Left kidney (tissue), 2 donors: ENCODE results near the gene ASB7. TPM values are rescaled to one million over a fixed set of nuclear protein-coding genes. Genes with fewer than 3 reads are reported as not detected.

Experiments
- DNase-seq: peaks from one replicate; pipeline ENCODE4 v3.0.0-alpha.2; 2013
- polyA plus RNA-seq: library from polyadenylated mRNA; unstranded; fragments of 120-200 nt; gene quantifications from one replicate; pipeline ENCODE4 v1.2.1, GENCODE V29; 2013; ENCODE audit not compliant: insufficient read length

The ASB7 gene
- polyA plus RNA-seq, 1 donor, result 16.9 TPM

DNA sequence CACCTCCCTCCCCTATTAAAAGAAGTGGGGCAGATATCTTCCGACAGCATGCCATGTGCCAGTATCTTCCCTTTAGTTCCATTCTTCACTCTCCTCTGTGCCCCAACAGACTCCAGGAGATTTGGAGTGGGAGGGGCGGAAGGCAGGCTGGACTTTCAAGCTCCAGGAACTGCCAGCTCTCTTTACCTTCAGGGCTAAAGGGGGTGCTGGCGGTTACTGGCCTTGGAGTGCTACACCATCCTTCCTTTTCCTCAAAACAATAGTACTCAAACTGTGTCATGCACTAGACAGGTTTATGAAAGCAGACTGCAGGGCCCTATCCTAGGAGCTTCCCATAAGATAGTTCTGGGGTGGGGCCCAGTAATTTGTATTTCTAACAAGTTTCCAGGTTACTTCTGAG lies 6.4 kb upstream of the ASB7 start:
- no peak for DNase-seq

DNA sequence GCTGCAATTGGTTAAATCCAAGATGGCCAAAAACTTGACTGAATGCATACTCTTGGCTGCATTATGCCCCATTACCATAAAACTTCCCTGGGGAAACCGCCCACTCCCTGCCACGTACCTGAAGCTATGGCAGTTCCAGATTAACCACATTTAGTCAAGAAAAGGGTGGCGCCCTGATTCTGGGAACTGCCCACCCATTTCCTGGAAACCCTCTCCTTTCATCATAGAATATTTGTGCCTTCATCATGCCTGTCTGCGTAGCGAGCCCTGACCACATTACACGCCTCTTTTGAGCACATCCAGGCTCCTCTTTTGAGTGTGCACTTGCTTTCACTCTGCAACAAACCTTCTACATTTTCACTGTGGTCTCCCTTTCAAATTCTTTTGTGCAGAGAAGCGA lies 5.6 kb upstream of the ASB7 start:
- no peak for DNase-seq

DNA sequence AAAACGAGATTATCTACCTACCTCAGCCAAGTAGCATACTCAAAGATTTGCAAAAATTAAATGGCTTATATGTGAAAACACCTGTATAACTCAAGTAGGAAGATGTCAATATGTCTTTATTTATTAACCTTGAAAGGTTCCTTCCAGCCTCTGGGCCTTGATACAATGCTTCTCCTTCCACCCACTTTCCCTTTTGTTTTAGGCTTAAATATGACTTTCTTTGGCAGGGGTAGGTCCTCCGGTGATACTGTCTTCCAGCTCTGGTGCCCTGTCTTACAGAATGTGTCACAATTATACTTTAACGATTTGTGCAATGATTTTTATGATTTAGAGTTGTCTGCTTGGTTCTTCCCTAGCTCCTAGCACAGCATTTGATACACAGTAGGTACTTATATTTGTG lies 4.5 kb upstream of the ASB7 start:
- no peak for DNase-seq

DNA sequence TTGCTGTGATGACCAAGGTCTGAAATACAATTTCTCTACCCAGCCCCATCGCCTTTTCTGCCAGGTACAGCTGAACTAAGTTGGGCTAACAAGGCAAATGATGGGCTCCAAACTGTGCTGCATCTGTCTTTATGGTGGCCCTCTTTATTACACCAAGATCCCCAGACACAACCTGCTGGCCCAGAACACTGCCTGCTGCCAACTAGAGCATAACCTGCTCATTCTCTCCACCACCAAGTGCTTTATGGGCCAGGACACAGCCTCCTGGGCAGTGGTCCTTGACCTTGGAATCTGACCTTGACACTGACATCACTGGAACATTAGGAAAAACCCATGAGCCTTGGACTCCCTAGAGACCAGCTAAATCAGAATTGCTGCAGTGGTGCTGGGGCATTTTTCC lies 3.7 kb upstream of the ASB7 start:
- no peak for DNase-seq

DNA sequence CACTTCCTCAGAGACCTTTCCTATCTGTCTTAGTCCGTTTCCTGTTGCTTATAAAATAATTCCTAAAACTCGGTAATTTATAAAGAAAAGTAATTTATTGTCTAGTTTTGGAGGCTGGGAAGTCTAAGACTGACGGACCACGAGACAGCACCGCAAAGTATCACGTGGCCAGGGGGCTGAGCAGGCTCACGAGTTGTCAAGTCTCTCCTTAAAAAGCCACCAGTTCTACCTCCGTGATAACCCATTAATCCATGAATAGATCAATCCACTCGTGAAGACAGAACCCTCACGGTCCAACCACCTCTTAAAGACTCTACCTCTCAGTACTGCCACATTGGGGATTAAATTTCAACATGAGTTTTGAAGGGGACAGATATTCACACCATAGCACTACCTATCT lies 1.2 kb upstream of the ASB7 start:
- DNase-seq, result no peak

DNA sequence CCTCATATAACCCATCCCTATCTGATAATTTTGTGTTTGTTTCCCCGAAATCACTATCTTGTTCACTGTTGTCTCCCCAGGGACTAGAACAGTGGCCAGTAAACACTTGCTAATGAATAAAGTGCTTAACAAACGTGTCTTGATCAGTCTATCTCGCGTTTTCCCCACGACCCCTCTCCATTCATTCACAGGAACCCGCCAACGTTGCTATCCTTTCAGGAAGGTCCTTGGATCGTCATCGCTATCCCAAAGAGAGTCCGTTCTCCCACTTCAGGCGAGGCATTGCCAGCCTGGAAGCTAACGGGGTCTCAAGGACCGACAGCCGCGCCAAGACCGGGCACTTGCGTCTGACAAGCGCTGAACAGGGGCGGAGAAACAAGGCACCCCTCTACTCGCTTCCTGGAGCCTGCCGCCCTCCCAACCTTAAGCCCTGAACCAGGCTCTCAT lies 749 bp upstream of the ASB7 start:
- DNase-seq, result no peak

DNA sequence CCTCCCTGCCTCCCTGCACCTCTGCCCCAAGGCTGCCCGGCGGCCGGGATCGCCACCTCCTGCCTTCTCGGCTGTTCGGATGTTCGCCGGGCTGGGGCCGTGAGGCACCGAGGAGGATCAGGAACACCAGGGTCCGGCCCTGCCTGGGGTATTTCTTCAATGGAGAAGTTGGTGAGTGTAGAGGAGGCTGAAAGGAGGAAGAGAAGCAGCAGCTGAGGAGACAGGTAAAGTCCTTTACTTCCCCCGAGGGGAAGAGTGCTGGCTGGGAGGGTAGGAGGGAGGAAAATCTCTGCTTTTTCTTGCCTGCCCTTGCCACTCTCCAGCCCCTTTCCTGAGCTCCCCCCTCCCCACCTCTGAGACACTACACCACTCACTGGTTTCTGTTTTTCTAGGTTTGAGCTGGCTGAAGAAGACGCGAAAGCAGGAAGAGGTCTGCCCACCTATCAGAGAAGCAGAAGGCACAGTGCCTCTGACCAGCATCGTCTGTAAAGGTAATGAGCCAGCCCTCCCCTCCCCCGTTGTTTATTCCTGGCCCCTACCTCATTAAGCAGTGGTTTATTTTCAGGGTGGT lies 519 bp downstream of the ASB7 start:
- no peak for DNase-seq

DNA sequence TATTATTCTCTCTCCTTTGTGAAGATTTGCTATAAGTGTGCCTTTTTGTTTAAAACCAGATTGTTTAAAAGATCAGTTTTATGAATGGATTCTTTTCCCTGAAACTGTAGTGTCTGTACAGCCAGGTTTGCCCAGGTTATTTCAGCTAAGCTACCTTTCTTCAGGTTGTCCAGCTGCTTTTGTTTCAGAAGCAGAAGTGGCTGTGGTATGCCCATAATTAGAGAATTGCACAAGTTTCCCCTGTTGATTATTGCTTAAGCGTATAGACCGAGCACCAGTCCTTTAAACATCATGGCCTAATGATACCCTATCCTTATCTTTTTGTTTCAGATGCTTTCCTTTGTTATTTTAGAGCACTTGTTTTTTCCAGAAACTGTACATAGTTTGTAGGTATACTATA lies 10.2 kb downstream of the ASB7 start:
- no peak for DNase-seq

DNA sequence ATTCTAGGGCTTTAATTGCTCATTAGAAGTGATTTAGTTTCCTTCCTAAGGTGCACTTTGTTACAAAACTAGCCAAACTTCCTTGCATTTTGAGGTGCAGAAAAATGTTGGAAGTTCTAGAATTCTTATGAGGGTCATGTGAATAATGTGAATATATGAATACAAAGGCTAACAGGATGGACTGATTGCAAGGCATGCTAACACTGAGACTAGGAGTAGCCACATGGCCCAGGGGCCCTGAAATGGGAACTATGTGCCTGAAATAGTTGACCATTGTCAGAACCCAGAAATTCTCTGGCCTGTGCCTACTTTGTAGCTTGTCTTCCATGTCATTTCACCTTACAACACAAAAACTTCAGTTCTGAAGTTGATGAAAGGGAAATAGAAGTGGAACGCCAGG lies 10.8 kb downstream of the ASB7 start:
- DNase-seq, result no peak

DNA sequence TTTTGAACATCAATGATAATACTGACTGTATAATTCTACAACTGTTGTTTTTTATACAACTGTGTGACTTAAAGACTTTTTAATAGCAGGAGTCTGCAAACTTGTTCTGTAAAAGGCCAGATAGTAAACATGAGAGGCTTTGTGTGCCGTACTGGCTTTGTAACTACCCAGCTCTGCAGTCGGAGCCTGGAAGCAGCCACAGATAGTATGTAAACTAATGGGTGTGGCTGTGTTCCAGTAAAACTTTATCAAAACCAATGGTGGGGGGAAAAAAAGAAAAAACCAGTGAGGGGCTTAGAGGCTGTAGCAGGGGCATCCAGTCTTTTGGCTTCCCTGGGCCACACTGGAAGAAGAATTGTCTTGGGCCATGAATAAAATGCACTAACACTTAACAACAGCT lies 11.9 kb downstream of the ASB7 start:
- DNase-seq, result no peak

DNA sequence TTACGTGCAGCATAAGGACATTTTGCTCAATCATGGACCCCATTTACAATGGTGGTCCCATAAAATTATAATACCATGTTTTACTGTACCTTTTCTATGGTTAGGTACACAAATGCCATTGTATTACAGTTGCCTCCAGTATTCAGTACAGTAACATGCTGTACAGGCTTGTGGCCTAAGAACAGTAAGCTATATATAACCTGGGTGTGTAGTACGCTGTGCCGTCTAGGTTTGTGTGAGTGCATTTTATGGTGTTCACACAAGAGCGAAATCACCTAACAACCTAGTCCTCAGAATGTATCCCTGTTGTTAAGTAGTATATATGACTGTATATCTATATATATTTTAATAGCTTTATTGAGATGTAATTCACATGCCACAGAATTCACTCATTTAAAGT lies 12.5 kb downstream of the ASB7 start:
- no peak for DNase-seq

DNA sequence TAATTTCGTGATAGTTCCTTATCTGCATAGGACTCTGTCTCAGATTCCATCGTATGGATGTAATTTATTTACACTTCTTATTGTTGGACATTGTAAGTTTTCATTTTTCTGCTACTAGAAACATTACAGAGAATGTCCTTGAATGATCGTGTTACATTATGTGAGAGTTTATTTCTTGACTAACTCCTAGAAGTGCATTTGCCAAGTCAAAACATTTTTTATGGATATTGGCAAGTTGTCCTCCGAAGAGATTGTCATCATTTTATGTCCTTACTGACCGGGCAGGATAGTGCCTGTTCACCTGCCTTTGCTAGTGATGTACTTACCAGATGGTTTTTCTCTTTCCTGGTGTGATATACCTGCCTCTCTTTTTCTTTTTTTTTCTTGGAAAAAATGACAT lies 13.4 kb downstream of the ASB7 start:
- DNase-seq, result no peak

DNA sequence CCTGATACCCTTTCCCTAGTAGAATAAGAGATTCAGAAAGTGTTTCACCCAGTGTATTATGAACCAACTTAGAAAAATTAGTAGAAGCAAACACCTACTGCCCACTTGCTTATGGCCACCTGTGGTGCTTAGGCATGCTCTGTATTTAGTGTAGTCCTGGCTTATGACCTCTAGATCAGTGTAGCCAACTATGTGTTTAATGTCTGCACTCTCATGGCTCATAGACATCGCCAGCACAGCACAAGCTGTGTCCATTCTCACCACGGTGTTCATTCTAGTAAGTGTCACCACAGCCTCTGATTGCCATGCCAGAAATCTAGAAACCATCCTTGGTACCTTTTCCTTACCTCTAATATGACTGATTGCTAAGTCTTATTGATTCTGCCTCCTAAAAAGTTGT lies 14.3 kb downstream of the ASB7 start:
- no peak for DNase-seq

DNA sequence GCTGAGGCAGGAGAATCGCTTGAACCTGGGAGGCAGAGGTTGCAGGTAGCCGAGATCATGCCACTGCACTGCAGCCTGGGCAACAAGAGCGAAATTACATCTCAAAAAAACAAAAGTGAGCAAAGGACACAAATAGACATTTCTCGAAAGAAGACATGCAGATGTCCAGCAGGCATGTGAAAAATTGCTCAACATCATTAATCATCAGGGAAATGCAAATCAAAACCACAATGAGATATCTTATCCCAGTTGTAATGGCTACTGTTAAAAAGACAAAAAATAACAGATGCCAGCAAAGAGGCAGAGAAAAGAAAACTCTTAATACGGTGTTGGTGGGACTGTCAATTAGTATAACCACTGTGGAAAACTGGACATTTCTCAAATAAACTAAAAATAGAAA lies 20.9 kb downstream of the ASB7 start:
- no peak for DNase-seq

DNA sequence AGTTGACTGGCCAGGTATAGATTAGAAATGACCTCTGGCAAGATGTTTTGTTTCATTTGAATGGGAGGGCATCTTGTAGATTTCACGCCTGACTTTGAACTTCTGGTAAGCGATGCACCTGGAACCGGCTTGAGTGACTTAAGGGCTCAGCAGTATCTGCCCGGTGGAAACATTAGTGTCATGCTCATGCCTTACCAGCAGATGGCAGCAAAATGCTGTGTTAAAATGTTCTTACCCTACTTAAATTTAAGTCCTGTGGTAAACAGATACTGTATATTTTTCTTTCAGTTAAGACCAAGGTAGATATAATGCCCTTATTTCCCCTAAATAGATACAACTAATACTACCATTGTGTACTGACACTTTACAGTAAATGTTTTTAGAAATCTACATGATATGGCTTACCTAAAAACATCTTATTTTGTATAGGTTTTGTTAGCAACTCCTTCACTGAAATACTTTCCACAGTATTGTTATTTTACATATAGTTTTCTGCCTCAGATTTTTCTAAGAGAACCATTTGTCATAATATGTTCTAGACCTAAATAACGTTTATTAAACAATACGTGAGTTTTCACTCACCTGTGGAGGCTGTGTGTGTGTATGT lies 25.5 kb downstream of the ASB7 start:
- peak; percentile 74 for DNase-seq

DNA sequence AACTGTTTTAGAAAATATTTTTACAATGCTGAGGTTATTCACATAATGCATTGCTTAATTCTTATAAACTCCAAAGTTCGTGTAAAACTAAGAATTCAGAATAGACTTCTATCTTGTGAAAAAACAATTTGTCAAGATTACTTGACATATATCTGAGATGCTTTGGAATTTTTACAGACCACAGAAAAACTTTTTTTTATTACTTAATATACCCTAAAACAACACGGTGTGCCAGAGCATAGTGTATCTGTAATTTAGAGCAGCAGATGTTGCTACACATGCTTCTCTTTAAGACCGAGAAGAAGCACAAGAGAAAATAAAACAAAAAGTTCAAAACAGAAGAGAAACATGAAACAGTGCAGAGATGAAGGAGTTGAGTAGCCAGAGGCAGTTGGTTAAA lies 26.4 kb downstream of the ASB7 start:
- no peak for DNase-seq

DNA sequence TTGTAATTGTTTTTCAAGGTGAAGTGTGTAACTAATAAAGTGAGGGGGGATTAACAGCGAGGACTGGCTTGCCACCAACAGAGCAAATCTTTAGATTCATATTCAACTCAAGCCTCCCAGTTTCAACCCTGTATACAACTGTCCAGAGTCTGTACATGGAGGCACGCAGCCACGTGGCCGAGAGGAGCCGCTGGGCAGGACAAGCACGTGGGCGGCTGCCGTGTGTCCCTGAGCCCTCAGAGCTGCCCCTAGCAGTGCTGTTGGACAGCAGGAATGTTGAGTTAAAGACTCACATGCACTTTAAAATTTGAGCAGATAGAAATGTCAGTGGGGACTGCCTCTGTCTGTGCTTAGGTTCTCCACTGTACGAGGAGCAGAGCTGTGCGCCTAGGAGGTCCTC lies 29.4 kb downstream of the ASB7 start:
- no peak for DNase-seq

DNA sequence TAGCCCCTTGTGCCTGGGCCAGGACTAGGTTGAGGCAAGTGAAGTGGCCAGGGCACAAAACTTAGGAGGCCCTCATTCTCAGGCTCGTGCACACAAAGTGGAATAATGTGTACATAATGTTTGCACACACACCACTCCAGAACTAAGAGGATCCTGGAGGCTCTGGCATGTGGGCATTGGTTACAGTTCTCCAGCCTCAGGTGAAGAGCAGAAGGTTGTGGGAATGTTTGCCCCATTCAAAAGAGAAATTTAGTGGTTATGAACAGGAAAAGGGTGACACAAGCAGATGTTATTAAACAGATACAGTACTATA lies 31.3 kb downstream of the ASB7 start:
- no peak for DNase-seq

DNA sequence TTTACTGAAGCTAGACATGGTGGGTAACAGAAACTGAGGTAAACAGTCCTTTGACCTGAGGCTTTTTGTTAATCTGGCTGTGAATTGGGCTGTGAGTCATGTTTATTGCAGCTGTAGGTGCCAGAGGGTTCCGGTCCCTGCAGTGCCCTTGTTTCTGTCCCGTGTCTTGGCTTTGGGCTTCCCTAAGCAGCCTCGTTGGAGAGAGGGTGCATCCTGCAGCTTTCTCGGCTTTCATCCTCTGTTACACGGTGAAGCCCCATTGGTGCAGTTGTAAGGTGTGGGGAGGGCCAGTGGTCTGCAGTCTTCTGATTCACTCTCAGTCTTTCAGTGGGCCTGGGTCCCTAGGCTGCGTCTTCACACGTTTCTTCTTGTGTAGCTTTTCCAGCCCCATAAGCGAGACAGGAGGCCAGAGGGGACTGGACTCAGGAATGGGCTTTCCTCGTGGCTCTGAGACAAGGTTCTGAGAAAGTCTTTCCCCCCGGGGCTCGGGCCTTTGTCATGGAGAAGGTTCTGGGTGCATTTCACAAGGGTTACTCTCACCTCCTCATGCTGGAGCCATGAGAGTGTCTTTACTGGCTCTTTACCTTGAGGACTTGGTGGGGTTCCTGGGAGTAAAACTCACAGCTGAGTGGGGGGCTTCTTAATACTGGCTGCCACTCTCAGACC lies 33.1 kb downstream of the ASB7 start:
- no peak for DNase-seq

DNA sequence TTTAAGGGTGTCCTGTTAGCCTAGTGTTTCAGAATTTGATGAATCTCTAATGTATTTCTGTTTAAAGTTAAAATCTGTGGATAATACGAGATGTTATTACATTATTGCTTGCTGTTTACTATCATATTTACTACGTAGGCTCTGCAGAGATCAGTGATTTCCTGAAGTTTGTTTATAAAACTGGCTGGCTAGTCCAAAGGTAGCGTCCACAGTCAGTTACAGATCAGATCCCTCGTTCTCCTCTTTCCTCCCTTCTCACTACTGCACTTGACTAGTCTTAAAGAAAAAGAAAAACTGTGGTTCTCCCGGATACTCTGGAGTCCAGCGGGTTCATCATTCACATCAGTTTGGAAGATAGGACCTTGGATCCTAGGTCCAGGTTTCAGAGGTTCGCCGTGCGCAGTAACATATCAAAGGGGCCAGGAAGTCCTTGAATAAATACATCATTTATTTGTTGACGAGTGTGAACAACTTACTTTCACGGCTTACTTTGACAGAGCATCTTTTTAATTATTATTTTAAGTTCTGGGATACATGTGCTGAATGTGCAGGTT lies 35.9 kb downstream of the ASB7 start:
- DNase-seq, result no peak

DNA sequence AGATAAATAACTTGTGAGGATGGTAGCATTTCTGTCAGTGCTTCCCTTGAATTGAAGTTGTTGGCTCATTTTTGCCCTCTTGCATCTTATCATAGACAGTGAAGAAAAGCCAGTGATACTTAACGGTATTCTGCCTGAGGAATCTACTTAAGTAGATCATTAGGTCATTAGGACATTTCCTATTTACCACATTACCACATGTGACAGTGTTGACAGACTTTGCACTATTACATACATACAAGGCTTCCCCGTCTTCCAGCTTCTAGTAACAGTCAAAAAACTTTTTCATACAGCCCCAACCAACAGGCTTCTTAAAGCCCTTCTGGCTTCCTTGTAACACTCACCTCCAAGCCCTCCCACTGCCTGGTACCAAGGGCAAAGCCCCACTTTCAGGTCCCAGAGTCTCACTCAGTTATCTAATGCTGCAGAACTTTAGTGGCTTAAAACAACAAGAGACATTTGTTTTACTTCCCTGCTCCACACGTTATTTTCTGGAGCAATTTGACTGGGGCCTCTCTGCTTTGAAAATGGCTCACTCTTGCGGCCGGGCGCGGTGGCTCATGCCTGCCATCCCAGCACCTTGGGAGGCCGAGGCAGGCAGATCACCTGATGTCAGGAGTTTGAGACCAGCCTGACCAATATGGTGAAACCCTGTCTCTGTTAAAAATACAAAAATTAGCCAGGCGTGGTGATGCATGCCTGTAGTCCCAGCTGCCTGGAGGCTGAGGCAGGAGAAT lies 40.0 kb downstream of the ASB7 start:
- DNase-seq, result no peak

DNA sequence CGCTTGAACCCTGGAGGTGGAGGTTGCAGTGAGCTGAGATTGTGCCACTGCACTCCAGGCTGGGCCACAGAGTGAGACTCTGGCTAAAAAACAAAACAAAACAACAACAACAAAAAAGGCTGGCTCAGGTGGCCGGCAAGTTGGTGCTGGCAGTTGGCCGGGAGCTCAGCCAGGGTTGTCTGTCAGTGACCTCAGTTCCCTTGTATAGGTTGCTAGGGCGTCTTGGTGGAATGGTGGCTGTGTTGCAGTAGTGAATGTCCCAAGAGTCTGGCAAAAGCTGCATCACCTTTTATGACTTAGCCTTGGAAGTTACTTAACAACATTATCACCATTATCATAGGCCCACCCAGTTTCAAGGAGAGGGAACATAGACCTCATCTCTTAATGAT lies 40.6 kb downstream of the ASB7 start:
- no peak for DNase-seq

DNA sequence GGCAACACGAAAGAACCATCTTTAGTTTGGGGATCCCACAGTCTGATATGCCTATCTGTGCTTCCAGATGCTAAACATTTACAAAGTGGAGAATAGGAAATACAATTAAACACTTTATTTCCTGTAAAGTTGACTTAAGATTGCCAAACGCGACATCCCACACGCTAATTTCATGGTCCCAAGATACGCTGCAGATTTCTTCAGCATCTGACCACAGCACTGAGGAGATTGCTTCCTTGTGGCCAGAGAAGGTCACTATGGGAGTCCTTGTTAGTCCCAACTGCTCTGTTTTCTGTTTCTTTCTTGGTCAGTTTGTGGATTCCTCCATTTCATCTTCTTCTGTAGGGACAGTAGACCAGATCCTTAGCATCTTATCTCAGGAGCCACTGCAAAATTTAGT lies 43.3 kb downstream of the ASB7 start:
- DNase-seq, result no peak
